PC-3 (cell line): ENCODE measurements around the gene CERS2. TPM values are rescaled to one million over a fixed set of nuclear protein-coding genes. Genes with fewer than 3 reads are reported as not detected.
A peak's percentile ranks its signal among the peaks of the same experiment; 100 is the strongest.

Experiments
- ATAC-seq: fragments of 200-7000 bp; cut with Tn5 transposase; 2 replicates; pipeline ENCODE4 v1.9.1; 2020; ENCODE audit warnings: mild to moderate bottlenecking, moderate library complexity
- BruUV-seq: library from RNA; stranded (reverse); fragments of 400-500 nt; replicated peaks from 2 replicates; lab custom pipeline; 2021; lab: Mats Ljungman, UMichigan
- CTCF ChIA-PET: fragments of 300-600 bp; sonication (Branson Sonifier 250); formaldehyde crosslinking; loops from one replicate; lab custom pipeline; 2022; ENCODE audit warnings: antibody characterized with exemption; lab: Charles Lee
- POLR2A ChIA-PET: fragments of 300-600 bp; sonication (Branson Sonifier 250); formaldehyde crosslinking; loops from one replicate; lab custom pipeline; 2022; ENCODE audit warnings: antibody characterized with exemption; ENCODE audit not compliant: unreplicated experiment; lab: Charles Lee
- DNase-seq: peaks from one replicate; pipeline ENCODE4 v3.0.0-alpha.2; 2015
- H2AFZ ChIP-seq: fragments of 300-600 bp; sonication (generic); 2 replicates; pipeline ENCODE4 v1.6.0; 2016; ENCODE audit warnings: antibody characterized with exemption, low read length
- H3F3A ChIP-seq: fragments of 300-600 bp; sonication (generic); one replicate; pipeline ENCODE4 v1.6.0; 2017; ENCODE audit warnings: antibody characterized with exemption, low read length, control low read depth, mild to moderate bottlenecking; ENCODE audit not compliant: unreplicated experiment
- H3K27ac ChIP-seq: fragments of 300-600 bp; sonication (generic); 2 replicates; pipeline ENCODE4 v1.5.1; 2016; ENCODE audit warnings: mild to moderate bottlenecking, low read length
- H3K27me3 ChIP-seq: fragments of 300-600 bp; sonication (generic); 2 replicates; pipeline ENCODE4 v1.6.1; 2016; ENCODE audit warnings: low read length, mixed read lengths
- H3K36me3 ChIP-seq: fragments of 300-600 bp; sonication (generic); 2 replicates; pipeline ENCODE4 v1.6.1; 2016; ENCODE audit warnings: low read depth, mixed run types, low read length, mixed read lengths
- H3K4me1 ChIP-seq: fragments of 300-600 bp; sonication (generic); 2 replicates; pipeline ENCODE4 v1.5.1; 2016; ENCODE audit warnings: low read length; ENCODE audit not compliant: insufficient read depth
- H3K4me2 ChIP-seq: fragments of 300-600 bp; sonication (generic); 2 replicates; pipeline ENCODE4 v1.6.0; 2016; ENCODE audit warnings: low read length
- H3K4me3 ChIP-seq: fragments of 300-600 bp; sonication (generic); 2 replicates; pipeline ENCODE4 v1.5.1; 2016; ENCODE audit warnings: mild to moderate bottlenecking, low read length, mixed read lengths
- H3K79me2 ChIP-seq: fragments of 300-600 bp; sonication (generic); 2 replicates; pipeline ENCODE4 v1.6.1; 2017; ENCODE audit warnings: low read length, mixed read lengths
- H3K9ac ChIP-seq: fragments of 300-600 bp; sonication (generic); 2 replicates; pipeline ENCODE4 v1.6.0; 2016; ENCODE audit warnings: mild to moderate bottlenecking, low read length
- H3K9me2 ChIP-seq: fragments of 300-600 bp; sonication (generic); replicated peaks from 2 replicates; pipeline ENCODE4 v1.6.1; 2016; ENCODE audit warnings: mixed run types, low read length, mixed read lengths
- H3K9me3 ChIP-seq: fragments of 300-600 bp; sonication (generic); 2 replicates; pipeline ENCODE4 v1.6.1; 2016; ENCODE audit warnings: low read length, mixed read lengths
- H4K20me1 ChIP-seq: fragments of 300-600 bp; sonication (generic); 2 replicates; pipeline ENCODE4 v1.6.1; 2016; ENCODE audit warnings: low read length, mixed read lengths
- CTCF ChIP-seq: fragments of 300-600 bp; sonication (generic); conservative IDR thresholded peaks from 2 replicates; pipeline ENCODE4 v1.5.1; 2017; ENCODE audit warnings: antibody characterized with exemption, low read depth, mild to moderate bottlenecking, low read length
- EZH2 ChIP-seq: fragments of 300-600 bp; sonication (generic); IDR thresholded peaks from one replicate; pipeline ENCODE4 v1.6.1; 2017; ENCODE audit warnings: antibody characterized with exemption, mild to moderate bottlenecking, low read length; ENCODE audit not compliant: unreplicated experiment
- EZH2phosphoT487 ChIP-seq: fragments of 300-600 bp; sonication (generic); IDR thresholded peaks from 2 replicates; pipeline ENCODE4 v1.6.1; 2018; ENCODE audit warnings: mild to moderate bottlenecking, antibody characterized with exemption, low read length, borderline replicate concordance
- intact Hi-C: fragments of 100-400 bp; cut with micrococcal nuclease; formaldehyde crosslinking; loops from 2 replicates; pipeline ENCODE4 v1.9.0; 2023
- total RNA-seq: library from RNA; depleted of rRNA; stranded (reverse); fragments of >200 nt; gene quantifications from 2 replicates; pipeline ENCODE4 v1.2.3, GENCODE V29; 2014

CERS2 gene
- total RNA-seq, 1 experiment from 2014 or later = 176 TPM

- no peaks in the 10 kb centered on the region for H3K79me2 ChIP-seq
- H3K4me2 ChIP-seq = peak overlapping the region; percentile 43
- no peak overlapping the region for H3K4me3 ChIP-seq
- DNase-seq (peak; percentile 62), ATAC-seq (peak; percentile 58)
- no peaks in the 10 kb centered on the region for H3F3A ChIP-seq
- no peaks in the 10 kb centered on the region for H3K9me3 ChIP-seq
- CTCF ChIA-PET = no interaction called here
- H3K9me2 ChIP-seq = no peaks in the 10 kb centered on the region
- H3K27me3 ChIP-seq = no peaks in the 10 kb centered on the region
- no TSS peak for BruUV-seq
- POLR2A ChIA-PET = no interaction called here
- no peaks in the 10 kb centered on the region for H4K20me1 ChIP-seq
- intact Hi-C loops = loop anchor here (10.0 kb wide), 1 partner anchor 434 kb away; no protein-coding TSS in a partner anchor
- TF ChIP-seq CTCF (no peak), EZH2 (no peak), EZH2phosphoT487 (no peak)
- no peaks in the 10 kb centered on the region for H3K36me3 ChIP-seq
- H3K9ac ChIP-seq = peak overlapping the region; percentile 10; the same call in 1 of the 2 replicates
- peaks cover 22% of the 10 kb centered on the region for H3K4me1 ChIP-seq
- peak overlapping the region; percentile 69 for H2AFZ ChIP-seq
- H3K27ac ChIP-seq = peak overlapping the region; percentile 52
These were observed 24.5 kb upstream of the CERS2 start for GRCh38 chr1:150999051-150999674.

- ATAC-seq = peak; percentile 62
- intact Hi-C loops = loop anchor here (2.0 to 10.0 kb wide), 2 partner anchors 19 to 433 kb away; no protein-coding TSS in a partner anchor
- POLR2A ChIA-PET = interaction anchor here (0.6 kb wide), 1 partner anchor 679 kb away, joined by 15 read pairs; no protein-coding TSS in a partner anchor
These were observed 23.3 kb upstream of the CERS2 start for GRCh38 chr1:150997949-150998348.

More at GRCh38 chr1:150997949-150998348, 23.3 kb upstream of the CERS2 start:
- H3K4me2 ChIP-seq = no peak overlapping the region
- H3K27ac ChIP-seq = peak overlapping the region; percentile 52
- TF ChIP-seq CTCF = no peak
- no peak for TF ChIP-seq EZH2phosphoT487
- TF ChIP-seq EZH2 = no peak
- H3K79me2 ChIP-seq = no peaks in the 10 kb centered on the region
- H3K27me3 ChIP-seq = no peaks in the 10 kb centered on the region
- BruUV-seq = no TSS peak
- CTCF ChIA-PET = interaction anchor here (0.5 to 1.3 kb wide), 2 partner anchors 9 to 433 kb away, joined by 5 read pairs; partner anchors contain the start of gene MINDY1
- H3K36me3 ChIP-seq = no peaks in the 10 kb centered on the region
- no peaks in the 10 kb centered on the region for H3K9me3 ChIP-seq
- DNase-seq = peak; percentile 76
- no peaks in the 10 kb centered on the region for H3F3A ChIP-seq
- H3K9me2 ChIP-seq = no peaks in the 10 kb centered on the region
- H3K9ac ChIP-seq = no peak overlapping the region
- H3K4me3 ChIP-seq = no peak overlapping the region
- no peak overlapping the region for H2AFZ ChIP-seq
- H4K20me1 ChIP-seq = no peaks in the 10 kb centered on the region
- peaks cover 22% of the 10 kb centered on the region for H3K4me1 ChIP-seq
